ENCODE results near the gene ZNF860.
"Not testable (repeated sequence)": the region's sequence is repeated elsewhere in the genome, so short reads cannot be mapped to it uniquely, and the experiment has no call there.

ZNF860 gene

DNA sequence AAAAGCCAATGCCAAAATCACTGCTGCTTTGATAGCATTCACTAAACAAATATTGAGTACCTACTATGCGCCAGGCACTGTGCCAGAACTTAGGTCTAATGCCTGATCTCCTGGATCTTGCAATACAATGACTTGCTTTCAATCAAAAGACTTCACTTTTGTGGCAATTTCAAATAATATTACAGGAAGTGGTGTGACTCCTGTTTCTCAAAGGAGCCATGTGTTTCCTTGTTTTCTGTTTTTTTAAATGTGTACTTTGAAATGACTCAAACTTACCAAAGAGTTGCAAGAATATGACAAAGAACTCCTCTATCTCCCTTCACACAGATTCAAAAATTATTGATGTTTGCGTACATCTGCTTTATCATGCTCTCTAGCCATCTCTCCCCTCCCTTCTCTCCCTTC is 18.7 kb upstream of the ZNF860 start:
- DNase-seq (ENCODE audit: low spot score), result no peak

- no peak for DNase-seq (ENCODE audit: low spot score)
Measured at GRCh38 chr3:31966978-31967591, 14.5 kb upstream of the ZNF860 start.

DNA sequence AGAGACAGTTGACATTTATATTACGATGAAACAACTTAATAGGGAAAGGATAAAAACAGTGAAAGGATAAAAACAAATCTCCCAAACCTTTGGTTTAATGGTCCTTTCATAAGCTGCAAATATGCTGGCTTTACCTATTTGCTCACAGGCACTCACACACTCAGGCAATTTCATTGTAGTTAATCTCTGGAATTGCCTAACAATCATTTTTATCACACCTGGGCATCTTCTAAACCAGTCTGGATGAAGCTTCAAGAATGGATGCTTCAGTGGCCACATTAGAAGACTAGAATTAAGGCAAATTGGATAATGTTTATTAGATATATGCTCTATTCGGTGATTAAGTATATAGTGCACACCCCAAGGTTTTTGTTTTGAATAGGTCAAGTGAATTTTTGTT is 14.0 kb upstream of the ZNF860 start:
- DNase-seq (ENCODE audit: low spot score), result no peak

- no peak for DNase-seq (ENCODE audit: low spot score)
Measured at GRCh38 chr3:31968369-31968926, 13.1 kb upstream of the ZNF860 start.

- no peak for DNase-seq (ENCODE audit: low spot score)
Measured at GRCh38 chr3:31968927-31969418, 12.6 kb upstream of the ZNF860 start.

GRCh38 chr3:31971607-31972006 is 9.9 kb upstream of the ZNF860 start:
- no peak for DNase-seq (ENCODE audit: low spot score)

DNA sequence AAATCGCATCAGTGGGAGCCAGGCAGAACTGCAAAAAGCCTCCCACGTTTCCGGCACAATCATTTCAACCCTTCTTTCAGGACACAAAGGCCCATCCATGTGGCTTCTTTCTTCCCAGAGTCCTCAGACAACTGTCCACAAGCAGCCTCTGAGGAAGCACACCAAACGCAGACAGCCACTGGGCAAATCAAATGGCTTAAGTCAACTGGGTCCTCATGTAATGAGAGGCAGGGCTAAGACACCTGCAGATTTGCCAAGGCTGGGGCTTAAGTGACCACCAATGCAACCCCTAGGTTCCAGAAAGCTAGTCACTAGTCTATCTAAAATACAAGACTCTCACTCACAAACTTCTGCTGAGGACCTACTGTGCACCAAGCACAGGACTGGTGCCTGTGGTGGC is 8.5 kb upstream of the ZNF860 start:
- no peak for DNase-seq (ENCODE audit: low spot score)

DNA sequence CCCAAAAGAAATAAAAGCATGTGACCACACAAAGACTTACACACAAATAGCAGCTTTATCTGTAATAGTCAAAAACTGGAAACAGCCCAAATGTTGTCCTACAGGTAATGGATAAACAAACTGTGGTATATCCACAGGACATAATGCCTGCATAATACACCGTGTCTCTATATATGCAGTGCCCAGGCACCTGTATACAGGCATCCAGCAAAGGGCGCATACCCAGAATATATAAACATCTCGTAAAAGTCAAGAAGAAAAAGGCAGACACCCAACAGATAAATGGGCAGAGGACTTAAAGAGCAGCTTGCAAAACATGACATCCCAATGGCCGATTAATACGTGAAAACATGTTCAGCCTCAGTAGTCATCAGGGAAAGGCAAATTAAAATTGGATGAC is 7.7 kb upstream of the ZNF860 start:
- no peak for DNase-seq (ENCODE audit: low spot score)

- DNase-seq (ENCODE audit: low spot score), result no peak
Measured at GRCh38 chr3:31974471-31974870, 7.1 kb upstream of the ZNF860 start.

GRCh38 chr3:31974964-31975363 is 6.6 kb upstream of the ZNF860 start:
- DNase-seq (ENCODE audit: low spot score), result no peak

DNA sequence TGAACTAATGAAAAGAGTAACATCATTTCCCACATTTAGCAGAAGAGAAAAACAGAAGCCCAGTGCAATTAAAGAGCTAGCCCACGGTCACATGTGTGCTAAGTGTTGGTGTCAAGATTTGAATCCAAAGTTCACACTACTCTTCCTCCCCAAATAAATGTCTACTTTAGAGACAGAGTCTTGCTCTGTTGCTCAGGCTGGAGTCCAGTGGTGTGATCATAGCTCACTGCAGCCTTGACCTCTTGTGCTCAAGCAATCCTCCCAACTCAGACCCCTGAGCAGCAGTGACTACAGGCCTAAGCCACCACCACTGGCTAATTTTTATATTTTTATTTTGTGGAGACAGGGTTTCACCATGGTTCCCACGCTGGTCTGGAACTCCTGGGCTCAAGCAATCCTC is 5.2 kb upstream of the ZNF860 start:
- DNase-seq (ENCODE audit: low spot score), result no peak

DNA sequence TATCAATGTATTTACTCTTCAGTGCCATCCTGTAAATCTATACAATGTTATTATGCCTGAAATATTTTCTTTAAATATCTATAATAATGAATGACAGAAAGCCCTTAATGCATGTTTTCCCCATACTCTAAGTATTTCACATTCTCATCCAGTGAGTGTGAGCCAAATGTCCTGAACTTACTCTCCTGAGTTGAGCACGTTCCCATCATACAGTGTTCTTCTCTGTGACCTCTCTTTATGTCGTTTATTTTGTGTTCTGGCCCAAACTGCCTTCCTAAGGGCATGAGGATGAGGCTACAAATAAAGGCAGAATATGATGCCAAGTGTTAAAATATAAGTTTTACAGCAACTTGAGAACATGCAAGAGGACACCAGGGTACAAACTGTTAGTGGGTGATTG is 3.8 kb upstream of the ZNF860 start:
- no peak for DNase-seq (ENCODE audit: low spot score)

GRCh38 chr3:31978553-31978952 is 3.0 kb upstream of the ZNF860 start:
- DNase-seq (ENCODE audit: low spot score), result no peak

- DNase-seq (ENCODE audit: low spot score), result no peak
Measured at GRCh38 chr3:31979001-31979697, 2.4 kb upstream of the ZNF860 start.

DNA sequence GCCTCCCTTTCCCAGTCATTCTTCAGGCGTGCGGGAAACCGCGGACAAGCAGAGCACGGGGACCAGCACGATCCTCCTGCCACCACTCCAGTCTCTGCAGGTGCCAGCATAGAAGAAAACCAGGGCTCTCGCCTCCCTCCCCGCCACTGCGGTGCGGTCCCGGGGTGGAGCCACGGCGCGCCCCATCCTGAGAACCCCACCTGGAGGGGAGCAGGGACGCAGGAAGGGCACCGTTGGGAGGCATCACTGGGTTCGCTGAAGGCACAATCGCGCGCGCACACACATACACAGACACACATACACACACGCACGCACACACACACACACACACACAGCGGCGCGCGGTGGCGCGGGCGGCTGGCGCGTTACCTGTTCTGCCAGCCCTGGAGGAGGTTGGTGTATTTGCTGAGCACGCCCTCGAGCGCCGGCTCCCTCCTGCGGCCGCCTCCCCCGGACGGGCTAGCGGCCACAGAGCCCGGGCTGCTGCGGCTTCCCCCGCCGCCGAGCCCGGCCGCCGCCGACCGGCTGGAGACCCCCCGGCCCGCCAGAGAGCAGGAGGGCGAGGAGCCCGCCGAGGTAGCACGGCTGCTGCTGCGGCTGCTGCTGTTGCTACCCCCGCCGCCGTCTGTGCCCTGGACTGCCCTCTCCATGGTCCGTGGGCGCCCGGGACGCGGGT is 882 bp upstream of the ZNF860 start:
- peak; percentile 22 for DNase-seq (ENCODE audit: low spot score)

DNA sequence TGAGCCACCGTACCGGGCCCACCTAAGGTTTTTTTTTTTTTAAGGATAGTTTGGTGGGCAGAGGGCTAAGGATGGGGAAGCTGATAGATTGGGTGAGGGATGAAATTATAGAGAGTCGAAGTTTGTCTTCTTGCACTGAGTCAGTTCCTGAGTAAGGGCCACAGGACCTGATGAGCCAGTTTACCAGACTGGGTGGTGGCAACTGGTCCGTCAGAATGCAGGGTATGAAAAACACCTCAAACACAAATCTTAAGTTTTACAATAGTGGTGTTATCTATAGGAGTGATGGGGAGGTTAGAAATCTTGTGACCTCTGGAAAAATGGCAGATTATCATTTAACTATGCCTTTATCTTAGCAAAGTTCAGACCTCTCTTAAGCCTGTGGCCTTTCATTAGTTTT is 2.8 kb downstream of the ZNF860 start:
- DNase-seq (ENCODE audit: low spot score), result no peak

- DNase-seq (ENCODE audit: low spot score), result no peak
Measured at GRCh38 chr3:31985831-31986230, 4.3 kb downstream of the ZNF860 start.

DNA sequence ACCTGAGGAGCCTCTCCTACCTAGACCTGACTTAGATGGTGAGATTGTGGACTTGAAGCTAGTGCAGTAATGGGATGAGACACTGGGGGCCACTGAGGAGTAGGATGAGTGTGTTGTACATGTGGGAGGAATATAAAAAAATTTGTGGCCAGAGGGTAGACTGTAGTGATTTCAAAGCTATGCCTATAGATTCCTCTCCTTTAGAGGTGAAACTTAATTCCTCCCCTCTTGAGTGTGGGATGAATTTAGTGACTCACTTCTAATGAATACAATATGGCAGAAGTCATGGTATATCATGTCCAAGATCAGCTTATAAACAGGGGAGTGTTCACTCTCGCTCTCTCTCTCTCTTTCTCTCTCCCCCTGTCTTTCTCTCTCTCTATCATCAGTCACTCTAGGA is 6.7 kb downstream of the ZNF860 start:
- DNase-seq (ENCODE audit: low spot score), result no peak

DNA sequence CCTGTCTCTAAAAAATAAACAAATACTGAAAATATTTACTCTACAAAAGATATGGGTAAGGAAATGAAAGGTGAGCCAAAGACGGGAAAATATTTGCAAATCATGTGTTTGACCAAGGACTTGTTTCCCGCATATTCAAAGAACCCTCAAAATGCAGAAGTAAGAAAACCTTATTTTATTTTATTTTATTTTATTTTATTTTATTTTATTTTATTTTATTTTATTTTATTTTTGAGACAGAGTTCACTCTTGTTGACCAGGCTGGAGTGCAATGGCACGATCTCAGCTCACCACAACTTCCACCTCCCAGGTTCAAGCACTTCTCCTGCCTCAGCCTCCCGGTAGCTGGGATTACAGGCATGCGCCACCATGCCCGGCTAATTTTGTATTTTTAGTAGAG is 11.4 kb downstream of the ZNF860 start:
- not testable (repeated sequence) for DNase-seq (ENCODE audit: low spot score)

GRCh38 chr3:31993843-31994242 is 12.3 kb downstream of the ZNF860 start:
- DNase-seq (ENCODE audit: low spot score), result no peak

- DNase-seq (ENCODE audit: low spot score), result not testable (repeated sequence)
Measured at GRCh38 chr3:31995026-31995425, 13.5 kb downstream of the ZNF860 start.

DNA sequence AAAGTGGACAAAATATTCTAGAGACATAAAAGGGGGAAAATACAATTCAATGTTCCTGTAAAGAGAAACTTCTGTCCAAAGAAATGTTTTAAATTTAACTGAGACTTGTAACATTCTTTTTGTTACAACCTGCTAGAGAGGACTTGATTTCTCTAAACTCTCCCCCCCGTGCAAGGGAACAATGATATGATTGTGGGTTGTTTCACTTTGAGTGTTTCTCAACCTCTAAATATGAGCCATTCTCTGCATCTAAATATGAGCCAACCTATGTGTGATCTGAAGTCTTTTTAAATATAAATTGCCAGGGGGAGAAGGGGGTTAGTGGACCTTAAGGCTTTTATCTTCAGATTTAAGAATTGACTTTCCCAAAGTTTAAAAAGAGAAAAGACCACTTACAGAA is 14.6 kb downstream of the ZNF860 start:
- no peak for DNase-seq (ENCODE audit: low spot score)

DNA sequence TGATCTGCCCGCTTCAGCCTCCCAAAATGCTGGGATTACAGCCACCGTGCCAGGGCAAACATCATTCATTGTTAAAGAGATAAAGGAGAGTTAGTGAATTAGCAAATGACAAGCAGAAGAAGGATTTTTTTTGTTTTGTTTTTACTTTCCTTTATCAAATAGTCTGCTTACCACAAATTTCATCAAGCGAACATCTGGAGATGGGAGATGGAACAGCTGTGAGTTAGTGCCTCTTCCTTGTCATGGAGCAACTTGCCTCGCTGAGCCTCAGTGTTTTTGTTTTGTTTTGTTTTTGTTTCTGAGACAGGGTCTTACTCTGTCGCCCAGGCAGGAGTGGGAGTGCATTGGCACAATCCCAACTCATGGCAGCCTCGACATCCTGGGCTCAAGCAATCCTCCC is 15.9 kb downstream of the ZNF860 start:
- DNase-seq (ENCODE audit: low spot score), result no peak

Measured in Ammon's horn (tissue), 1 donor.